Measurements from ENCODE around the gene RTN4IP1. TPM values are rescaled to one million over a fixed set of nuclear protein-coding genes. Genes with fewer than 3 reads are reported as not detected.
A peak's percentile ranks its signal among the peaks of the same experiment; 100 is the strongest.

Gene RTN4IP1
- total RNA-seq, 2 donors from 2014 or later, result 5.8 to 11.9 TPM

DNA sequence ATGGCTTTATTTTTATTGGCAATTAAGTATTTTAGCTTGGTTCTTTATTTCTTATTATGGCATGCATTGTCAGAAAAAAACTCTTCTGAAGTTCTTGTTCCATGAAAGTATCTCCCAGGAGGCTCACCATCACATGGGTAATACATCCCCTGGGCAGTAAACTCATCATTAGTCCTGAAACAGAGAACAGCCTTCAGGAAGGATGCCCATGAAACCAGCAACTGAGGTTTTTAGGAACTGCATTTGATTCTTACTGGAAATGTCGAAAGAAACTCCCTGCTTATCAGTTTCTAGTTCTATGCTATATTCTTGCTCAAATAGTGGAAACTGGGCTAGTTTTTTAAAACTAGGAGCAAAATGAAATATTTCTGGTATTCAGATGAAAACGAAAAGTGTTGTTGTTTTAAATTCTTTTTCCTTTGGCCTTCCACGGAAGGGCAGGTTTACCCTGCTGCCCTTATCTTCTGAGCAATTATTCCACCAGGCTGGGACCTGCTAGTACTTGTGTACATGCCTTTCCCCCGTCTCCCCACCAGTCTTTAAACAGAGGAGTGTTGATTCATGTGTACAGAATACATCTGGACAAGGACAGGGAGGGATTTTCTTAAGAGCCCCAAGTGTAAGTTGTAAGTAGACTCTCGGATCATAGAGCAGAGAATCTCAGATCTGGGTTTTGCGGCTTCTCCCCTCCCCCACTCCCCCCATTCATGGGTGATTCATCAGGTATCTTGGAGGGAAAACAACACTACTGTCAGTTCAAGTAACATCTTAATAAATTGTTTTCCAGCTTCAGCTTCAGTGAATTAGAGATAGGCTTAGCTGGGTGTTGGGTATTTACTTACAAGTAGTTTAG lies 81.5 kb downstream of the RTN4IP1 start:
- Histone ChIP-seq H3K9me3 (no peaks in the 10 kb centered on the region), H3K4me1 (peaks cover 0 to 18% of the 10 kb centered on the region in 2 donors), H3K36me3 (no peaks in the 10 kb centered on the region)

GRCh38 chr6:106546691-106547414 lies 82.4 kb downstream of the RTN4IP1 start:
- H3K27ac ChIP-seq, result peak overlapping the region; percentile 41 to 58
- no peak for DNase-seq (ENCODE audit: low spot score)

More for the DNA sequence above, 81.5 kb downstream of the RTN4IP1 start:
- Histone ChIP-seq H3K27me3 (no peaks in the 10 kb centered on the region), H3K27ac (no peak overlapping the region), H3K4me3 (no peak overlapping the region)
- TF ChIP-seq, protein P1, sequence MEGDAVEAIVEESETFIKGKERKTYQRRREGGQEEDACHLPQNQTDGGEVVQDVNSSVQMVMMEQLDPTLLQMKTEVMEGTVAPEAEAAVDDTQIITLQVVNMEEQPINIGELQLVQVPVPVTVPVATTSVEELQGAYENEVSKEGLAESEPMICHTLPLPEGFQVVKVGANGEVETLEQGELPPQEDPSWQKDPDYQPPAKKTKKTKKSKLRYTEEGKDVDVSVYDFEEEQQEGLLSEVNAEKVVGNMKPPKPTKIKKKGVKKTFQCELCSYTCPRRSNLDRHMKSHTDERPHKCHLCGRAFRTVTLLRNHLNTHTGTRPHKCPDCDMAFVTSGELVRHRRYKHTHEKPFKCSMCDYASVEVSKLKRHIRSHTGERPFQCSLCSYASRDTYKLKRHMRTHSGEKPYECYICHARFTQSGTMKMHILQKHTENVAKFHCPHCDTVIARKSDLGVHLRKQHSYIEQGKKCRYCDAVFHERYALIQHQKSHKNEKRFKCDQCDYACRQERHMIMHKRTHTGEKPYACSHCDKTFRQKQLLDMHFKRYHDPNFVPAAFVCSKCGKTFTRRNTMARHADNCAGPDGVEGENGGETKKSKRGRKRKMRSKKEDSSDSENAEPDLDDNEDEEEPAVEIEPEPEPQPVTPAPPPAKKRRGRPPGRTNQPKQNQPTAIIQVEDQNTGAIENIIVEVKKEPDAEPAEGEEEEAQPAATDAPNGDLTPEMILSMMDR (IDR thresholded peaks at IDR 0.05), result no peak
- DNase-seq (ENCODE audit: low spot score), result no peak

DNA sequence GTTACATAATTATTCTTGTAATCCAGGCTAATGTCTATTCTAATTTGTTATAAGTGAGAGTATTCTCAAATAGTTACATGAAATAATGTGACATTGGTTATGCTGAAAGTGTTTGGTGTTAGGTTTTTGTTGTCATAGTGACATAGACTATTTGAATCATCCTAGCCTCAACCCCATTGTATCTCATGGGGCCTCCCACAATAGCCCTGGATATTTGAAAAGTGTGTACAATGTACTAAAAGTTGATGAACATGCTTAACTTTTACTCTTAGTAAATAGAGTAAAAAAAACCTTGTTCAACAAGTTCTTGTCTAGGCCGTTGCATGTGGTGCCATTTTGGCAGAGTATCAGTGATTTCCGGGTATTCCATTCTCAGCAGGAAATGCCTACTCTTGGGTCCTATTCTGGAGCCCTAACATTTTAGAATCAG lies 83.0 kb downstream of the RTN4IP1 start:
- Histone ChIP-seq H3K27ac (peak overlapping the region; percentile 41 to 58), H3K36me3 (no peaks in the 10 kb centered on the region), H3K9me3 (no peaks in the 10 kb centered on the region), H3K4me1 (peaks cover 0 to 18% of the 10 kb centered on the region in 2 donors), H3K4me3 (no peak overlapping the region), H3K27me3 (no peaks in the 10 kb centered on the region)
- DNase-seq (ENCODE audit: low spot score), result no peak
- TF ChIP-seq, protein P1 (IDR thresholded peaks at IDR 0.05), result no peak

More at GRCh38 chr6:106546691-106547414, 82.4 kb downstream of the RTN4IP1 start:
- no peaks in the 10 kb centered on the region for H3K27me3 ChIP-seq
- no peak overlapping the region for H3K4me3 ChIP-seq
- TF ChIP-seq, protein P1 (IDR thresholded peaks at IDR 0.05), result no peak
- no peaks in the 10 kb centered on the region for H3K9me3 ChIP-seq
- no peaks in the 10 kb centered on the region for H3K36me3 ChIP-seq
- H3K4me1 ChIP-seq, result peaks cover 0 to 18% of the 10 kb centered on the region in 2 donors

GRCh38 chr6:106540907-106541306 lies 88.4 kb downstream of the RTN4IP1 start:
- TF ChIP-seq, protein P1 (IDR thresholded peaks at IDR 0.05), result no peak
- Histone ChIP-seq H3K4me1 (peaks cover 0 to under 1% of the 10 kb centered on the region in 2 donors), H3K4me3 (no peak overlapping the region), H3K36me3 (no peaks in the 10 kb centered on the region), H3K27me3 (no peaks in the 10 kb centered on the region), H3K9me3 (no peaks in the 10 kb centered on the region), H3K27ac (no peak overlapping the region)
- no peak for DNase-seq (ENCODE audit: low spot score)

- Histone ChIP-seq H3K4me1 (no peaks in the 10 kb centered on the region), H3K27ac (no peak overlapping the region)
- DNase-seq (ENCODE audit: low spot score), result no peak
These were observed 88.9 kb downstream of the RTN4IP1 start for GRCh38 chr6:106540432-106540831.

More at GRCh38 chr6:106540432-106540831, 88.9 kb downstream of the RTN4IP1 start:
- H3K36me3 ChIP-seq, result no peaks in the 10 kb centered on the region
- H3K4me3 ChIP-seq, result no peak overlapping the region
- no peaks in the 10 kb centered on the region for H3K9me3 ChIP-seq
- TF ChIP-seq, protein P1 (IDR thresholded peaks at IDR 0.05), result no peak
- H3K27me3 ChIP-seq, result no peaks in the 10 kb centered on the region
